ENCODE data around the gene PRG2.
"Not testable (repeated sequence)": the region's sequence is repeated elsewhere in the genome, so short reads cannot be mapped to it uniquely, and the experiment has no call there.

Gene PRG2

DNA sequence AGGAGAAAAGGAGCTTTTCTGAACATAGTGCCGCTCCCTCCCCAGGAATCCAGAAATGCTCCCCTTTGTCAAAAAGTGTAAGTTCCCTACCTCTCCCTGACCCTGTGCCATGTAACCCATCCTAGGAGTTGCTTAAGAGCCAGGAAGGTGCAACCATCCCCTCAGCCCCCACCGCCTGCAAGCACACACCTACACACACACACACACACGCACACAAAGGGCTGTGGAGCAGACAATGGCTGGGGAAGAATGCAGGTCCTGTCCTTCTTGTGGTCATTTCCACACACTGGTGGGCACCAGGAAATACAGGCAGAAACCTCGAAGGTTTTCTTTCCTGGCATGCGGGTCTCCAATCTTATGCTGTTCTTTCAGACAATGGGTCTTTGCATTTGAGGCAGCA is 51.1 kb downstream of the PRG2 start:
- DNase-seq (ENCODE audit: low spot score), result no peak
- TF ChIP-seq, protein P1, sequence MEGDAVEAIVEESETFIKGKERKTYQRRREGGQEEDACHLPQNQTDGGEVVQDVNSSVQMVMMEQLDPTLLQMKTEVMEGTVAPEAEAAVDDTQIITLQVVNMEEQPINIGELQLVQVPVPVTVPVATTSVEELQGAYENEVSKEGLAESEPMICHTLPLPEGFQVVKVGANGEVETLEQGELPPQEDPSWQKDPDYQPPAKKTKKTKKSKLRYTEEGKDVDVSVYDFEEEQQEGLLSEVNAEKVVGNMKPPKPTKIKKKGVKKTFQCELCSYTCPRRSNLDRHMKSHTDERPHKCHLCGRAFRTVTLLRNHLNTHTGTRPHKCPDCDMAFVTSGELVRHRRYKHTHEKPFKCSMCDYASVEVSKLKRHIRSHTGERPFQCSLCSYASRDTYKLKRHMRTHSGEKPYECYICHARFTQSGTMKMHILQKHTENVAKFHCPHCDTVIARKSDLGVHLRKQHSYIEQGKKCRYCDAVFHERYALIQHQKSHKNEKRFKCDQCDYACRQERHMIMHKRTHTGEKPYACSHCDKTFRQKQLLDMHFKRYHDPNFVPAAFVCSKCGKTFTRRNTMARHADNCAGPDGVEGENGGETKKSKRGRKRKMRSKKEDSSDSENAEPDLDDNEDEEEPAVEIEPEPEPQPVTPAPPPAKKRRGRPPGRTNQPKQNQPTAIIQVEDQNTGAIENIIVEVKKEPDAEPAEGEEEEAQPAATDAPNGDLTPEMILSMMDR (IDR thresholded peaks at IDR 0.05), result no peak
- no peak overlapping the region for H3K4me3 ChIP-seq
- H3K27ac ChIP-seq, result no peak overlapping the region

DNA sequence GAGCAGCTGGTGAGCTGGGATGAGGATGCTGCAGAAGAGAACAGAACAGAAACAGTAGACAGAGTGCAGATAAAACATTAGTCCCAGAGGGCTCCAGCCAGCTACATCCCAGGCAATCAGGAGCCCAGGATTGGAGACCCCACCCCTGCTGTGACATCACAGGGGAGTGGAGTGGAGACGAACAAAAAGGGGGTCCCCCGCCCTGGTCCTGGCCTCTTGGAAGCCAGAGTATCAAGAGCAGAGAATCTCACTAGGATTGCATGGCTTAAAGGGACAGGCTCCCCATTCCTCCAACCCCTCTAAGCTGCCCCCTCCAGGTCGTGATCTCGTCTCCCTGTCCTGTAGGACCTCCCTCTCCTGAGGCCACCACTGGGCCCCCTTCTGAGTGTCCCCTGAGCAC is 52.3 kb downstream of the PRG2 start, which contains the start of gene P2RX3:
Gene P2RX3, plus strand, starts transcription at position 211 of the 400 bp plus-strand sequence. CDS start 199 bp downstream, outside the sequence.
- Histone ChIP-seq H3K27ac (no peak within 1 kb of the TSS), H3K4me3 (no peak within 1 kb of the TSS)
- TF ChIP-seq, protein P1 (IDR thresholded peaks at IDR 0.05), result no peak
- DNase-seq (ENCODE audit: low spot score), result no peak

DNA sequence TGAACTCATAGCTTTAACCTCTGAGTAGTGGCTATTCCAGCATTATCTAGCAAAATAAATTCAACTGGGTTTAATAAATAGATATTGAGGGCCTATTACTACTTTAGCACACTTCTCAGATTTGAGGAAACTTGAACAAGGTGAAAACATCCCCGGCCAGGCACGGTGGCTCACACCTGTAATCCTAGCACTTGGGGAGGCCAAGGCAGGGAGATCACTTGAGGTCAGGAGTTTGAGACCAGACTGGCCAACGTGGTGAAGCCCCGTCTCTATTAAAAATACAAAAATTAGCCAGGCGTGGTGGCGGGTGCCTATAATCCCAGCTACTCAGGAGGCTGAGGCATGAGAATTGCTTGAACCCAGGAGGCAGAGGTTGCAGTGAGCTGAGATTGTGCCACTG is 53.6 kb downstream of the PRG2 start:
- DNase-seq (ENCODE audit: low spot score); H3K27ac ChIP-seq; H3K4me3 ChIP-seq: not testable (repeated sequence)

Measured in coronary artery (tissue), 2 donors.